COLO668 (cell line): Measurements from ENCODE around the gene TSPAN17.
A peak's percentile ranks its signal among the peaks of the same experiment; 100 is the strongest.

Experiments
- DNase-seq: peaks from one replicate; lab custom pipeline; 2025; ENCODE audit not compliant: unreplicated experiment; lab: John Stamatoyannopoulos, UW

The TSPAN17 gene

DNA sequence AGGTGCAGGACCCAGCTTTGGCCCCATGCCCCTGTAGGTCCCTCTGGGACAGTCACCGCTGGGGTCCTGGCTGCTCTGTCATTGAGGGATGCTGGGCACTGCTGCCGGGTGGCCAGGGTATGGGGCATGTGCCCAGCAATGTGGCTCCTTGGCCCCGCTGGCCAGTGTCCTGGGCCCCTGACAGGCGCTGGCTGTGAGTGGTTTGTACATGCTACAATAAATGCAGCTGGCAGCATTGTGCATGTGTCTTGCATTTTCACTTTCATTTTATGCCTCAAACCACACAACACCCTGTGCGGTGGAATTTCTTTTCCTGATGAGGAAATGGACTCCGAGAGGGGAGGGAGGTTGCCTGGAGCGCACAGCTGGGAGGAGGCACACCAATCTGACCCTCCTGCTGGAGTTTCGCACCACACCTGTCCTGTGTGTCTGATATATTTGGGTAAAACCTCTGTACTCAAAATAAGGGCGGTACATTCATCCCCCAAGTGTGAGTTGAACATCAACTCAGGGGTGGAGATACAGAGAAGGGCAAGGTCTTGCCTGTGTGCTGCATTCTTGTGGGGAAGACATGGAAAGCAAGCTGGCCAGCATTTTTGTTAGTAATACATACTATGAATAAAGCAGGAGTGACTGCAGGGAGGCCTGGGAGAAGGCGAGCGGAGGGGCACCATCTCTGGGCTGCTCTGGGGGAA lies 11.7 kb downstream of the TSPAN17 start:
- DNase-seq: no peak

- DNase-seq: no peak
These were observed 12.2 kb downstream of the TSPAN17 start for GRCh38 chr5:176659512-176659839.

DNA sequence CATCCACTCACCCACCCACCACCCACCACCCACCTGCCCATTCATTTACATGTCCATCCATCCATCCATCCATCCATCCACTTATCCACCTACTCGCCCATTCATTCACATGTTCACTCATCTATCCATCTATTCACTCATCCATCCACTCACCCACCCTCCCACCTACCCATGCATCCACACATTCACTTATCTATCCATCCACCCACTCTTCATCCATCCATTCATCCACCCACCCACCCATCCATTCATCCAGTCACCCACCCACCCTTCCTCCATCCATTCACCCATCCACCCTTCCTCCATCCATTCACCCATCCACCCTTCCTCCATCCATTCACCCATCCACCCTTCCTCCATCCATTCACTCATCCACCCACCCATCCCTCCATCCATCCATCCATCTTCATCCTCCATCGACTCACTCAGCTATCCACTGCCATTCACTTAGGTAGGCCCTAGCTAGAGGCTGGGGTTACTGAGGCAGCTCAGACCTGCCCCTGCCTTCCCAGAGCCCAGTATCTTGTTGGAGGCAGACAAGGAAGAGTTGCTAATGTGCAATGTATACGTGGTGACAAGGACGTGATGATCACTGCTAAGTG lies 12.7 kb downstream of the TSPAN17 start:
- DNase-seq: no peak

GRCh38 chr5:176660530-176660859 lies 13.2 kb downstream of the TSPAN17 start:
- peak; percentile 59 for DNase-seq

GRCh38 chr5:176660860-176661641 lies 13.8 kb downstream of the TSPAN17 start:
- DNase-seq: peak; percentile 66

DNA sequence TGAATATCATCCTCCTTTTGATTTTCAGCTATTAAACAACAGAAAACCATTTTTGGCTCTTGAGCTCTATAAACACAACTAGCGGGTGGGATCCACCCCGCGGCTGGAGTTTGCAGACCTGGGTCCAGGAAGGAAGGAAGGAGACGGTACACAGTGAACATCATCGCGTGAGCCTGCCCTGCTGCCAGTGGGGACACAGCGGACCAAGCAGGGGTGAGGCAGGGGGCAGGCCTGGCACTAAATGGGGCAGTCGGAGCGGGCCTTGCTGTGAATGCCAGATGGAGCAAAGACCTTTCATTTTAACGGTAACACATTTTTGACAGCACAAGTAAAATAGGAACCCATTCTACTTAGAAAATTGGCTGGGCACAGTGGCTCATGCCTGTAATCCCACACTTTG lies 14.4 kb downstream of the TSPAN17 start:
- DNase-seq: no peak

DNA sequence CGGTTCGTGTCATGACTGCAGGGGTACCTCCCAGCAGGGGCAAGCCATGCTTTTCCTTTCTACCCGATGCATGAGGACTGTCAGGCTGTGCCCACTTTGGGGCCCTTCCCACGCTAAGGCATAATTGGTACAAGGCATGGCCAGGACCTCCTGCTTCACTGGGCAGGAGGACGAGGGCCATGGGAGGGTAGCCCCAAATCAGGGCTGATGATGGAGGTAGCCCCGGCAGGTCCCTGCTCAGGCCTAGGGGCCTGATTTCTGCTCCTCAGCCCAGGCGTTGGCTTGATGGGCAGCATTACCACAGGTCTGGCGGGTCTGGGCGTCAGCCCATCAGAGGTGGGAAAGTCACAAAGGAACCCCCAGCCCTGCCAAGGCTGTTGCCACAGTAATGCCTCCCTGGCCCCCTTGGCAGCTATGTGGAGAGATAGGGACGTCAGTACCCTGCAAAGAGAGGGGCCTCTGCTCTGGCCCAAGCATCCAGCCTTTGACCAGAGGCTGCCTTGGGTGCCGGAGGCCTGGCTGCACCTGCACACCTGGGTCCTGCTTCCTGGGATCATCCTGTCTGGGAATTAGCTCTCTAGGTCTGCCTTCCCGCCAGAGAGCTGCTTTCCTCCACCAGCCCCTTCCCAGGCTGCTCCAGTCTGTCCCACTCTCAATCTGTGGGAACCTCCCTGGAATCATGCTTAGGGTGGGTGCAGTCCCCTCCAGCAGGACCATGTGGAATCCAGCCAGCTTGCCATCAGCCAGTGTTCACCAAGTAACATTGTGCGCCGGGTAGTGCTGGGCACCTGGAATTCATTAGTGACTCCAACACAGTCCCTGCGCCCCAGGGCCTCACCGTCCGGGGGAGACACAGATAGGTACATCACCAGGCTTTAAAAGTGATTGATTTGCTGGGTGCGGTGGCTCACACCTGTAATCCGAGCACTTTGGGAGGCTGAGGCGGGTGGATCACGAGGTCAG lies 15.4 kb downstream of the TSPAN17 start:
- DNase-seq: no peak

GRCh38 chr5:176663566-176663965 lies 16.3 kb downstream of the TSPAN17 start:
- no peak for DNase-seq

GRCh38 chr5:176664479-176664878 lies 17.2 kb downstream of the TSPAN17 start:
- DNase-seq: no peak

- DNase-seq: no peak
These were observed 17.6 kb downstream of the TSPAN17 start for GRCh38 chr5:176664886-176665285.

DNA sequence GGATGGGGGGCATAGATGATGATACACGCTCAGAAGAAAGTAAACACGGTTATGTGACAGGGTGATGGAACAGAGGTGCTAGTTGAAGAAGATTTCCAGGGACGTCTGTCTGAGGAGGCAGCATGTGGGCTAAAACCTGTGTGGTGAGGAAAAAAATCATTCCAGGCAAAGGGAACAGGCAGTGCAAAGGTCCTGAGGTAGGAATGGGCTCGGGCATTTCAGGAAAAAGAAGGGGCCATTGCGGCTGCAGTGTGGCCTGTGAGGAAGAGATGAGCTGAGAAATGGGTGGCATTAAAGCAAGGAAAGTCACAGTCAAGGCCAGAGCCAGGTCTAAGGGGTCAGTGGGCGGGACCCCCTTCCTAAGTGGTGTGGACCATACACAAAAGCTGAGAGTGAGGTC lies 18.2 kb downstream of the TSPAN17 start:
- no peak for DNase-seq

- no peak for DNase-seq
These were observed 20.4 kb downstream of the TSPAN17 start for GRCh38 chr5:176667637-176668036.

DNA sequence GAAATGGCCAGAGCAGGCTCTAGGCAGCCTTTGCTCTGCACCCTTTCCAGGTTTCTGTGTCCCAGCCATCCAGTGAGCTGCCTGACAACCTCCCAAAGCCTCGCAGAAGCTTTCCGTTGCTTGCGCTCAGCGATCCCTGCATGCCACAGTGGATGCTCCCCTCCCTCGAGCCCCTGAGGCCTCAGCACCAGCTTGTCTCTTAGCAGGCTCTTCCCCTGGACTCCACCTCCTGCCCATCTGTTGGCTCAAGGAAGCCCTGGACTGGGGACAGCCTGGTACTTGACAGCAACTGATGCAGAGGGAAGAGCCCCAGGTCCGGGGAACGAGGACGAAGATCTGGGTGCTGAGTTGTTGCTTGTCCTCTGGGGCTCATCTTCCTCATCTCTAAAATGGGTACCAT lies 23.2 kb downstream of the TSPAN17 start:
- no peak for DNase-seq

- DNase-seq: no peak
These were observed 24.1 kb downstream of the TSPAN17 start for GRCh38 chr5:176671399-176671798.

DNA sequence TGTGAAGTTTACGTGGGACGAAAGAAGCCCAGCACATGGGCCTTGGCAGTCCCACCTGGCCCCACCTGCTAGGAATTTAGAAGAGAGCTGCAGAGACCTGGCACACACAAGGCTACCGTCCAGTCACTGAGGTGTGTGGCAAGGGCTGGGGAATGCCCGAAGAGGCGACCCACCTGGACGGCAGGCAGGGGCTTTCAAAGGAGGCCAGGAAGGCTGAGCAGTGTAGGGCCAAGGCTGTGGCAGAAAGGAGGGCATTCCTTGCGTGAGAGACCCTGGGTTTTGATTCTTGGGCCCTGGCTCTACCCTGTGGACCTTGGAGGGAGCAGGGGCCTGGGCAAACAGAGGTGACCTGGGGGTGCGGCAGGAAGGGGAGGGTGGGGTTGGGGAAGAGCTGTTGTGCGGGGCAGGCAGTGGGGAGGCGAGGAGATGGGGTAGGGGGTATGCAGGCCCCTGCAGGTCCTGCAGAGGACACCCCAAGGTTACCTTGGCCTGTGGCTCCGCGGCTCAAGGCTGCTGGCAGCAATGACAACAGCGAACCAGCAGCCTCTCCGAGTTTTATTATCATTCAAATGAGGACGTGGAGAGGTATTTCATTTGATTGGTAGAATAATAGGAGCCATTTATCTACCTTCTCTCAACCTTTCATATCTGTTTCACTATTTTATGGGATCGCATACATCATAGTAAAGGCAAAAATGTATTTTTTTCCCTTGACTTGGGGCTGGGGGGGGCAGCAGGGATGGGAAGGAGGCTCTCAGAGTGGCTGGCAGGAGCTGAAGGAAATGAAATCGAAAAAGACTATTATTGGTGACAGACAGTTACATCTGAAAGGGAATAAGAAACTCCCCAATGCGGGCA lies 24.8 kb downstream of the TSPAN17 start:
- no peak for DNase-seq

- no peak for DNase-seq
These were observed 26.6 kb downstream of the TSPAN17 start for GRCh38 chr5:176673651-176674583.

DNA sequence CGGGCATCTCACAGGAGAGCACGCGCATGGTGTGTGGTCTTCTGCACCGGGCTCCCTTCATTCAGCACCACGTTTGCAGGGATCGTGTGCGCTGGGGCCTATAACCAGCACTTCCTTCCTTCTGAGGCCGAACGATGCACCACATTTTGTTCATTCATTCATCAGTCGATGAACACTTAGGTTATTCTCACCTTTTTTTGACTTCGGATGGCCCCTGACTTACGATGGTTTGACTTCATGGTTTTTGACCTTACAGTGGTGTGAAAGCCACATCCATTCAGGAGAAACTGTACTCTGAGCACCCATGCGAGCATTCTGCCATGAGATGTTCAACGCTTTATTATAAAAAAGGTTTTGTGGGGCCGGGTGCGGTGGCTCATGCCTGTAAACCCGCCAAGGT lies 27.5 kb downstream of the TSPAN17 start:
- no peak for DNase-seq

- DNase-seq: peak; percentile 9
These were observed 28.5 kb downstream of the TSPAN17 start for GRCh38 chr5:176675676-176676360.

DNA sequence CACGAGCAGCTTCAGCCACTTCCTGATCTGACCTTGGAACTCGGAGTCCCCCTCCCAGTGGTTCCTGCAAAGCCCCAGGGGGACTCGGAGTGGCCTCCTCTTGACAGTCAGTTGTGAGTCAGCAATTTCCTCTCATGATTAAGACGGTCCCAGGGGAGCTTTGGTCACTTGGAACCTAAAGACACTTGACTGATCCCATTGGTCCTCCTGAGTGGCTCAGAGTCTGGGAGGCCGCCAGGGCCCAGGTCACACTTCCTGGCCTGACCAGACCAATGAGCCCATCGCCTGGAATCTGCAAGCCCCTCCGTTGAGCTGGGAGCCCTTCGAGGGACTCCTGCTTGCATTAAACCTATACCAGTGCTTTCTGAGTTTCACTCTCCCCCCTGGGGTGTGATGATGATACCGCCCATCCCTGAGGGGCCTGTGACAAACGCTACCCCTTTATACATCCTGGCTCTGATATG lies 29.1 kb downstream of the TSPAN17 start:
- DNase-seq: no peak
